NCI-H2081 treated with DMSO at 0.1 percent for 48 hours (cell line): ENCODE data around the gene MESP1.

Experiments used
- DNase-seq: peaks from one replicate; lab custom pipeline; 2025; lab: John Stamatoyannopoulos, UW

MESP1 gene

DNA sequence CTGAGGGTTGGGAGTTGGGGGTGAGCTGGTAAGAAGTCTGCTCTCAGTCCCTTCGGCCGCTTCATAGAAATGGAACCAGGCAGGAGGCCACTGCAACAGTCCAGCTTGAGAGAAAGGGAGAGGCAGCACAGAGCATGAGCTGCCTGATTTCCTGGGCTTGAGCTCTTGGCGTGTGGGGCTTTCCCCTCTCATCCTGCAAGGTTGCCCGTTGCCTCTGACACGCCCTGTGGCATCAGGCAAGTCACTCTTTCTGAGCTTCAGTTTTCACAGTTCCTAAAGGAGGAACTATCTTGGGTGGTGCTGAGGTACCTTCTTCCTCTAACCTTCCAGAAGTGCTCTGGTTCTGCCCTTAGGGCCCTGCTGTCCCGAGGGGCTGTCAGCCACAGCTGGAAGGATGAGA is 30.0 kb upstream of the MESP1 start:
- no peak for DNase-seq

DNA sequence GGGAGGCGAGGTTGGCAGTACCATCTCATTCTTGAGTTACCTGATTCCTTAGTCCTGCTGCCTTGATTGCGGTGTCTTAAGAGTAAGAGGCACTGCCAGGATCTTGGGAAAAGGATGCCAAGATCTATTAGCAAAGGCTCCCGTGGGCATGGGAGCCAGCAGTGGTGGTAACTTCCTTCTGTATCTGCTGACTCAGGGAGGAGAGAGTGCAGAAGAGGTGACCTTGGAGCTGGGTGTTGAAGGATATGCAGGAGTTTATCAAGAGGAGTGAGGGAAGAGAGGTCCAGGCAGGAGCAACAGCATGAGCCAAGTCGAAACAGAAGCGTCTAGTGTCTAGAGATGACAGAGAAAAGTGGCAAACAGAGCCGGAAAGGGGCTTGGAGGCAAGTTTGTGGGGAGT is 29.6 kb upstream of the MESP1 start:
- no peak for DNase-seq

DNA sequence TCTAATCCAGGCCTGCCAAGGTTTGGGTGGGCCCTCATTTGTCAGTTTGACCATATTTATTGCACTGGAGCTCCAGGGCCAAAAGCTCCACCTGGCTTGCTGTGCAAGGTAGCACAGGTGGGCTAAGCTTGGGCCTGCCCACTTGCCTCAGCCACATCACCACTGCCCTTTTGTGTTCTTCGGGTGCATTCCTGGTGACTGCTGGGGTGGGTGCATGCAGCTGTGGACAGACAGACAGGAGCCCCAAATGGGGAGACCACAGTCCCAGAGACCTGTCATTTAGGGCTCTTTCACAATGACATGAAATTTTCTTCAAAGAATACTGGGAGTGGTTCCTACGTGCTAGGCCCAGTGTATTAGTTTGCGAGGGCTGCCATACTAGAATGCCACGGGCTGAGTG is 27.8 kb upstream of the MESP1 start:
- DNase-seq, result no peak

DNA sequence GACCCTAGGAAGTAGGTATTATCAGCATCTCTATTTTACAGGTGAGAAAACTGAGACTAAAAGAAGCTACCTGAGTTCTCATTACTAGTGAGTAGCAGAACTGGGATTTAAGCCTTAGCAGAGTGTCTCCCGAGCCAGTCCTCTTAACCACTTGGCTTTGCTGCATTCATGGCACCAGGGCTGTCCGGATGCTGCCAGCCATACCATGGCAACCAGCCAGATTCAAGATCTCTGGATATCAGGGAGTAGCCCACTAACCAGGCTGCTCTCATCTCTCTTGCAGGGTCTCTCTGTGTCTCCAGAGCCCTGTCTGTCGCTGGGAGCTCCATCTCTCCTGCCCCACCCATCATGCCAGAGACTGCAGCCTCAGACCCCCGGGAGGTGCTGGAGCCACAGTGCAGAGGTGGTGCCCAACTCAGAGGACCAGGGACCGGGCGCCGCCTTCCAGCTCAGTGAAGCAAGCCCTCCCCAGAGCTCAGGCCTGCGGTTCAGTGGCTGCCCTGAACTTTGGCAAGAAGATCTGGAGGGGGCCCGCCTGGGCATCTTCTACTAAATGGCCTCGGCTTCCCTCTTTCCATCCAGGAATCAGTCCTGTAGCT is 26.8 kb upstream of the MESP1 start:
- DNase-seq, result no peak

DNA sequence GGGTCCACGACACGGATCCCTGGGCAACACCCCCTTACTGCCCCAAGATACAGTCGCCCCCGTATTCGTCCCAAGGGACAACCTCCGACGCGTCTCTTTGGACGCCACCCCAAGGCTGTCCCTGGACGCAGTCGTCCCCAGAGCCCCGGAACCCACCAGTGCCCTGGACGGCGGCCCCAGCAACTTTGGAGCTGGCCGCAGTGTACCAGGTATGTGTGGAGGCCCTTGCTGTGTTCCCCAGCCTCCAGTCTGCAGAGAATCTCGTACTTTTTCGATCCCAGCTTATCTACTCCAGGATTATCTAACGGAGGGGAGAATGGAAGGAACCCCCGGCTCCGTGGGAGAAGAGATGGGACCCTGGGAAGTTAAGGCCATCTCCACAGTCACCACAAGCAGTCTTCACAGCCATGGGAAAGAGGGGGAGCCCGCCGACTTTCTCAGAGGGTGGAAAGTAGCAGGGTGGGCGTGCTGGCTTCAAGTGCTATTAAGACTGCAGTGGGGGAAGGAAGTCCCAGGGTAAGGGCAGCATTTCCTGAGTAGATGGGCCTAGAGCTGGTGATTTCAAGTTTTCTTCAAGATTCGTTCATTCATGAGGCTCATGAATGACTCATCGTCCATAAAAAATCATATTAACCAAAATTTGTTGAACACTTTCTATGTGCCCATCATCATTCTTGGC is 26.2 kb upstream of the MESP1 start:
- no peak for DNase-seq

DNA sequence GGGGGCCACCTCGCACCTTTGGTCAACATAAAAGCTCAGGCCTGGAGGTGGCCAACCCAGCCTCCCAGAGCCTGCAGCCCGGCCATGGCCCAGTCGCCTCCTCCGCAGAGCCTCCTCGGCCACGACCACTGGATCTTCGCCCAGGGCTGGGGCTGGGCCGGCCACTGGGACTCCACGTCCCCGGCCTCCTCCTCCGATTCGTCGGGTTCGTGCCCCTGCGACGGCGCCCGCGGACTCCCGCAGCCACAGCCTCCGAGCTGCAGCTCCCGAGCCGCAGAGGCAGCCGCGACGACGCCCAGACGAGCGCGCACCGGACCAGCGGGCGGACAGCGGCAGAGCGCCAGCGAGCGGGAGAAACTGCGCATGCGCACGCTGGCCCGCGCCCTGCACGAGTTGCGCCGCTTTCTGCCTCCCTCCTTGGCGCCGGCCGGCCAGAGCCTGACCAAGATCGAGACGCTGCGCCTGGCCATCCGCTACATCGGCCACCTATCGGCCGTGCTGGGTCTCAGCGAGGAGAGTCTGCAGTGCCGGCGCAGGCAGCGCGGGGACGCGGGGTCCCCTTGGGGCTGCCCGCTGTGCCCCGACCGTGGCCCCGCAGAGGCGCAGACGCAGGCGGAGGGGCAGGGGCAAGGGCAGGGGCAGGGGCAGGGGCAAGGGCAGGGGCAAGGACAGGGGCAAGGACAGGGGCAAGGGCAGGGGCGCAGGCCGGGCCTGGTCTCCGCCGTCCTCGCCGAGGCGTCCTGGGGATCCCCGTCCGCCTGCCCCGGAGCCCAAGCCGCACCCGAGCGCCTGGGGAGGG is 25.4 kb upstream of the MESP1 start, which contains the start of gene MESP2:
TSS of gene MESP2 (plus strand) at position 59 of the 799 bp plus-strand sequence. CDS start at position 85, 26 bp downstream.
- no peak for DNase-seq

DNA sequence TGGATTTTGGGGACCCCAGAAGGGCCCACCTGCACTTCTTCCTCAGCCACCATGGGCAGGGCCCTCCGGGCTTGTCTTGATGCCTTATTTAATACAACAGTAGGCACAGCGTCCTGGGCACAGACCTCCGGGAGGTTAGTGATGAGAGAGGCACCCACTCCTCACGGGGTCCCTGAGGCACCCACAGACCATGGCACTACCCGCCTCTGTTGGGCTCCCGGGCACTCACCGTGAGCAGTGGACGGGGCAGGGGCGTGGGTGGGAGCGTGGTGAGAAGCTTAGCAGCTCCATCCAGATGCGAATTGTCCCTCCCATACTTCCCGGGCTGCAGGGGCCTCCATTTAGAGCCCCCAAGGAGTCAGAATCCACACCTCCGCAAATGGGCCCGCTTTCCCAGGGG is 24.8 kb upstream of the MESP1 start:
- no peak for DNase-seq

DNA sequence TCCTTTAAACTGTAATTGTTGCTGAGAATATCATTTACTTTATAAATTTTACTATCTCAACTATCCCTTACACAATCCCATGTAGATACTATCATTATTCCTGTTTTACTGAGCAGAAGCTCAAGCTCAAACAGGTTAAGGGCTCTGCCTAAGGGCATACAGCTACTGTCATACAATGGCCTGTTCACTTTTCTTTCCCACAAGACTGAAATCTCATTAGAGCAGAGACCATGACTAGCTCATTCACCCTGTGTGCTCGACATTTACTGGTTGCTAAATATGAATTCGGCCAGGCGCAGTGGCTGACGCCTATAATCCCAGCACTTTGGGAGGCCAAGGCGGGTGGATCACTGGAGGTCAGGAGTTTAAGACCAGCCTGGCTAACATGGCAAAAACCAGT is 23.4 kb upstream of the MESP1 start:
- no peak for DNase-seq

DNA sequence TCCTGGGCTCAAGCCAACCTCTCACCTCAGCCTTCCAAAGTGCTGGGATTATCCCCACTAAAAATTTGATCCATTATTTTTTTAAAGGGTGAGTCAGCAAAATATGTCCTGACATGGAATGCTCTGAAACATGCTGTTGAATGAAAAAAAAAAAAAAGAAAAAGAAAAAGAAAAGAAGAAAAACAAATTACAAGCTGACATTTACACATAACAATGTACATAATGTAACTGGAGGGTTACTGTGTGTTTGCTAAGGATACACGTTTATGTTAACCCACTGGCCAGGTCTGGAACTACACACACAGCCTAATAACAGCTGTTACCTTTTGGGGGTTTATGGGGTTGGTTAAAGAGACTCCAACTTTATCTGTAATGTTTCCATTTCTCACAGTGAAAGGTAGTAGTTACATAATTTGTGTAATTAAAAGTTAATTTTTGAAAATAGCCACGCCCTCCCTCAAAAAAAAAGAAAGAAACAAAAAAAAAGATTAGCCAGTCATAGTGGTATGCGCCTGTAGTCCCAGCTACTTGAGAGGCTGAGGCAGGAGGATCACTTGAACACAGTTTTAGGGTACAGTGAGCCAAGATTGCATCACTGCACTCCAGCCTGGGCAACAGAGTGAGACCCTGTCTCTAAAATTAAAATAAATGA is 22.0 kb upstream of the MESP1 start:
- DNase-seq, result no peak

DNA sequence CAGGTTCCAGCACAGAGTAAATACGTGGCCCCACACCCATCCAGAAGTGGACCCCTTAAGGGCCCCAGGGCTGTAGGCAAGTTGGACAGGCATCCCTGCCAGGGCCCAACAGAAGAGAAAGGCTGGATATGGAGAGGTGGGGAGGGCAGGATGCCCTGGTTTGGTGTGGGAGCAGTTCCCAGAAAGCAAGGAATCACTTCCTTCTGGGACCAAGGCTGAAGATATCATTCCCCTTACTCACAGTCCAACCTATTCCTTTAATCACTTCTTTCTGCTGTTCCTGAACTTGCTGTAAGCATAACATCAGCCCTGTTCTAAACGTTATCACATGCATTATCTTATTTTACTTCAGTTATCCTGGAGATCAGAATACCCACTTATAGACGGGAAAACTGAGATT is 19.0 kb upstream of the MESP1 start:
- no peak for DNase-seq

DNA sequence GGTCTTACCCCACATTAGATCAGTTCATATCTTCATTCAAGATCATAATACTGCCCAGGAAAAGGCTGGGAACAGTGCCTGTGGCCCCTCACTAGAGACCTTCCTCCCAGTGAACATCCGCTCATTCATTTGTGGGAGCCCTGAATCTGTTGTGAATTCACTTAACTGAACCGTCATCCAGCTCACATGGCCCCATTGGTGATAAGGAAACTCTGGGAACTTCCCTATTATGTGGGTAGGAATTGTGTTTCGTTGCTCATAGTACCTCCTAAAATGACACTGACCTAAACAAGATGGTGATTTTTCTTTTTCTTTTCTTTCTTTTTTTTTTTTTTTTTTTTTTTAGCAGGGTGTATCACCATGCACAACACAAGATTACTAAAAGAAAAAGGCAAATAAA is 18.3 kb upstream of the MESP1 start:
- DNase-seq, result no peak

DNA sequence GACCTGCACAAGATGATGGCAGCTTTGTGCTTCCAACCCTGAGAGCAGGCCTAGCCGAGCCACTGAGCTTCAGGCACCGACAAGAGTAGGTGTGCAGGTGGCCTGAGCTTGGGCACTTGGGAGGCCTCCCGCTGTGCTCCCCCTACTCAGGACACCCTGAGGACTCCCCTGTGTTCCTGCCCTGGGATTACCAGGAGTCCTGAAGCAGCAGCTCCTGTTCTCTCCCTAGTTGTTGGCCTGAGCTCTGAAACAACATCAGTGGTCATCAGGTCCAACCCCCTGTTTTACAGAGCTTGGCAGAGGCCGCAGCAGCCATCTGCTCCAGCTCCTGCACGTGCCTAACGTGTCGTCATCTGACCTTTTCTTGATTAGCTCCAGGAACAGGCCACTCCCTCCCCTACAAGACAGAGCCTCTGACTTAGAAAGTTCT is 17.0 kb upstream of the MESP1 start:
- no peak for DNase-seq

DNA sequence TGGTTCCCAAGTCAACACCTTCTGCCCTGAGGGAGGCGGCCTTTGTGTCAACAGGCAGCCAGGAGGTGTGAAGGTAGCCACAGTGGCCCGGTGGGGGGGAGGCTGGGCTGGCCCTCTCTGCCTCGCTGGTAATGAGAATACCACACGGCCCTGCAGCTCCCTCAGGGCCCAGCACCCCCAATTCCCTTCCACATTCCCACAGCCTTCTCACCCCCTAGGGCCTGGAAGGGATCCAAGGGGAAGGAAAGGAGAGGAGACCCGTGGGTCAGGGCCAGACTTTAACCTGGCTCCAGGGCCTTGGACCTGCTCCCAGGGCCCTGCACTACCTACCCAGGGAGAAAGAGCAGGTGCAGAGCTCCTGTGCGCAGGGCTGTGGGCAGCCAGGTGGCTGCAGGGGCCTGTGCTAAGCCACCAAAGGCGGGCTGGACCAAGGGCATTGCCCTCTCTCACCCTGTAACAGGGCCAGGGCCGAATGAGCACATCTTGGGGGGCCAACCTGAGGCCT is 16.4 kb upstream of the MESP1 start:
- DNase-seq, result no peak

DNA sequence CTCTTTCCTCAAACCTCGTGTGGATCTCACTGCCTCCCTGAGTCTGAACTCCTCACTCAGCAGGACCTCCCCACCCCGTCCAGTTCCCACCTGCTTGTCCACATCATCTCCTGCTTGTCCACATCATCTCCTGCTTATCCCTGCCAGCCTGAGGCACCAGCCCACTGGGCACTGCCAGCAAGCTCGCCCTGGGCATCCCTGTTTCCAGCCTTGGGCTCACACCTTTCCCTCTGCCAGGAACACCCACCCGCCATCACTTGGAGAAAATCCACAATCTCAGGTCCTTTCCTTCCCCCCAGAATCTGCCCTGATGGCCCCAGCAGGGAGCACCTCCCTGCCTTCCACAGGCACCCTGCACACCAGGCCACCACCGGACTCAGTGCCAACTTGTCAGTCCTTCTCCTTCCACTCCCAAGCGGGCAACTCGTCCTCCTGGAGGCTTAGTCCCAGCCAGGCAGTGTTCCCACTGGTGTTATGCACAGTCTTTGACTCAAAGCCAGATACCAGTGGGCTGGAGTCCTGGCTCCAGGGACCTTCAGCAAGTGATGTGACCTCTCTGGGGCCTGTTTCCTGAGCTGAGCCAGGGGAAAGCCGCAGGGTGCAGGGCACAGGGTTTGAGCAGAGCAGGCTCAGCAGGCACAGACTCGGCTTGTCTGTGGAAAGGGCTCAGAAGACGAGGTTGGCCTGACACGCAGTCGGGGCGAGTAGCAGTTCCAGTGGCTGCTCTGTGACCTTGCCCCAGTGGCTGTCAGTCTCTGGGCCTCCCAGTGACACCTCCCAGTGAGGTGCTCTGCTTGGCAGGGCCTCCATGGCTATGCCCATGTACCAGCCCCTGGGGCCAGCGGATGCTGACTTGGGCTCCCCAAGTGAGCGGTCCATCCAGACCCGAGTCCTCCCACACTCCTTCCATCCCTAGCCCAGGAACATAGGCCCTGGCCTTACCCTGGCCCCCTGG is 15.6 kb upstream of the MESP1 start:
- DNase-seq, result no peak

DNA sequence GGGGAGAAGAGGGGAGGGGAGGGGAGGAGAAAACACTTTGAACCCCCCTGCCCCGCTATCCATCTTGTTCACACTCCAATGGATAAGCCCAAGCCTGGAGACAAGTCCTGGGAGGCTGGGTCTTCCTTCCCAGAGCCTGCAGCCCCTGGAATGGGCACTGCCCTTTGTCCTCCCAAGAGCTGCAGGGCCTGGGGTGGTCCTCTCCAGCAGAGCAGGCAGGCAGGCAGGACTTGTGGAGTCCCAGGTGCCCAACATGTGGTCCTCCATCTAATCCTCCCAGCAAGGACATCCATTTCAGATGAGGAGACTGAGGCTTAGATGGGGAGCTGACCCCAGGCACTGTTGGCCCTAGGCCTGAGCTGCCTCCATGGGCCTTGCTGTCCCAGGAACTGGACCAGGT is 14.6 kb upstream of the MESP1 start:
- no peak for DNase-seq

DNA sequence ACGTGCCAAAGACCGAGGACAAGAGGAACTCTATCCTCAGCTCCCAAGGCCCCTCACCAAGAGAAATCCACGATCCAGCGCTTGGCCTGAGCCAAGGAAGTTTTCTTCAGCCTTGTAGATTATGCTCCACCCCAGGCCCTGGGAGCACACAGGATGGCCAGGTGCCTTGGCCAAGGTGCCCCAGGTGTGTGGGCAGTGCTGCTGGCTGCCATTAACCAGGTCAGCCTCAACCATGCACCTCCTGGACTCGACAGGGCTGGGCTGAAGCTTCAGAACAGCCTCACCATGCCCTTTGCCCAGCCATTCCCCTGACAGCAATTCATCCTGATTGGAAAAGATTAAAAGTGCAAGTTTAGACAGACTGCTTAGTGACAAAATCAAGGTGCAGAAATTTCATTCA is 10.9 kb upstream of the MESP1 start:
- DNase-seq, result no peak

DNA sequence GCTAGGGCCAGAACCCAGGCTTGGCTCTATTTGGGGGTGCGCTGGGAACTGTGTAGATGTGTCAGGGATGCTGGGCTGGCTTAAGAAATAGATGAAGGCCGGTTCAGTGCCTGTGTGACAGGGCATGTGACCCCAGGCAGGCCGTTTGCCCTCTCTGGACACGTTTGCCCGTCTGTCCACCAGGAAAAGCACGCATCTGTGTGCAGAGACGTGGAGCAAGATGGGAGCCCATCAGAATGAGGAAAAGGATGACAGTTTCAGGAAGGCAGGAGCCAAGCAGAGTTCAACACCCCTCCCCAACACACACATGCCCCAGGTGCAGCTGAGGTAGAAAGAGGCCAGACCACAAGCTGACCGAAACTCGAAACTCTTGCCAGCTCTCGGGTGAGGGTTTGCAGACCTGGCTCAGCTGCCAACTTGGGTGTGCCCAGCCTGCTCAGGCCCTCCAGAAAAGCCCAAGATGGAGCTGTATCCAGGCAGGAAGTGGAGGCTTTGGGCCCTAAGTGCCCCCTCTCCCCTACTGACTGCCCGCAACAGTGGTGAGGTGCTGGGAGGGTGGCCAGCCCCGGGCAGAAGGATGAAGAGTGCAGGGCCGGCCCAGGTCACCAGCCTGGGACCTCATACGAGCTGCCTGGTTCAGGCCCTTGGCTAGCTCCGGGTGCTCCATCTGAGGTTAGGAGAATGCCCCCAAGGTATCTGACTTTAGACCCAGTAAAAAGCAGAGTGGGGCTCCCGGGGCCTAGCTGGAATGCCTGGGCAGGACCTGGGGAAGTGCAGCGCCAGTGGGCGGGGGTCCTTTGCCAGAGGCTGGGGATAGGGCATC is 10.2 kb upstream of the MESP1 start:
- DNase-seq, result no peak

DNA sequence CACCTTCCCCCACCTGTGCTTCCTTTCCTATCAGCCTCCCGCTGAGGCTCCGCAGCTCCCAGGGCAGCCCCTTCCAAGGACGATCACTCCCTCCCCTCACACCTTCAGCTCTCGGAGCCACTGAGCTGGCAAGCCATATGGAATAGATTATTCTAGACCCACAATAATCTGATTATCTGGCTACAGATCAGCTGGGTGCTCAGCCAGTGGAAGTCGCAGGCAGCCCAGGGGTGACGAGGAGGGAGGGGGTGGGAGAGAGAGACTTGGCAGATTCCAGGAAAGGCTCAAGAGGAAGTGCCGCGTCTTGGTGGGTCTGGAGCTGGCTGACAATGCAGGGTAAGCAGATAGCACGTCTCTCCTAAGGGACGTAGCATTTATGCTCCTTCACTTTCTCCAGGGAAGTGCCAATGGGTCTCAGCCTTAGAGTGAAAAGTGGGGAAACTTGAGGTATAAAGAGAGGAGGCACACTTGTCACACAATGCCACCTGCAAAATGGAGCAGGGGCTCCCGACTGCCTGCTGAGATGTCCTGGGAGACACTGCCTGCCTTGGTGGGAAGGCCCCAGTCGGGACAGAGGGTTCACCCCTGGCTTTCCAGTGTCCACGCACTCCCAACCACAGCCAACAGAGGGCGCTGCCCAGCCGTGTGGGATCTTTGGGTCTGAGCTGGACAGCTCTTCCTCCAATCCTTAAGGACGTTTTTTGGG is 9.4 kb upstream of the MESP1 start:
- no peak for DNase-seq

DNA sequence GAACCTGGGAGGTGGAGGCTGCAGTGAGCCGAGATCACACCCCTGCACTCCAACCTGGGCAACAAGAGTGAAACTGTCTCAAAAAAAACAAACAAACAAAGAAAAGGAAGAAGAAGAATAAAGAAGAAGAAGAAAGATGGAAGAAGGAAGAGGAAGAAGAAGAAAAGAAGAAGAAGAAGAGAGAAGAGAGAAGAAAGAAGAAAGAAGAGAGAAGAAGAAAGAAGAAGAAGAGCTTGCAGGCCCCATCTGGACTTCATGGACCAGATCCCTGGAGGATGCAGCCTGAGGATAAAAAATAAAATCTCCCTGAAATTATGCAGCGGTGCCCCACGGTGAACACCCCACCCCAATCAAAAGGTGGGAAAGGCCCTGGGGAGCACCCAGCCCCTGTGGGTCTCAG is 8.8 kb upstream of the MESP1 start:
- DNase-seq, result no peak

DNA sequence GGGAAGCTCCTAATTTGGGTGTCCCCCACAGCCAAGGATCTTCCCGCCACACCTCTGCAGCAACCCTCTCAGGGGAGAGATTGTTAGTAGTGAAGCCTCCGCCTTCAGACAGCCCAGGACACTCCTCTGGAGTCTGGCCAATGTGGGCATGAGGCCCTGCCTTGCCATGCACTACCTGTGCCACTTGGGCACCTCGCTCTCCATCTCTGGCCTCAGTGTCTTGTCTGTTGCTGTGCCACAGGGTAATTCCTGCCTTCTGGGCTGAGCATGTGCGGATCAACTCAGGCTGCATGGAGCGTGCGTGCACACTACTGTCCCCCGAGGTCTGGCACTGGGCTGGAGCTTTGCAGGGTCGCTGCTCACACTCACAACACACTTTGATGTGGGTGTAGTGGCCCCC is 7.9 kb upstream of the MESP1 start:
- DNase-seq, result no peak
